ENCODE measurements around the gene PLPPR5. TPM values are rescaled to one million over a fixed set of nuclear protein-coding genes. Genes with fewer than 3 reads are reported as not detected.

PLPPR5 gene
- total and polyA plus RNA-seq, 2 of the 8 experiments (the other 6 are each of a cell fraction or from before 2014, with no cell fraction given): 1.9 to 5.6 TPM

DNA sequence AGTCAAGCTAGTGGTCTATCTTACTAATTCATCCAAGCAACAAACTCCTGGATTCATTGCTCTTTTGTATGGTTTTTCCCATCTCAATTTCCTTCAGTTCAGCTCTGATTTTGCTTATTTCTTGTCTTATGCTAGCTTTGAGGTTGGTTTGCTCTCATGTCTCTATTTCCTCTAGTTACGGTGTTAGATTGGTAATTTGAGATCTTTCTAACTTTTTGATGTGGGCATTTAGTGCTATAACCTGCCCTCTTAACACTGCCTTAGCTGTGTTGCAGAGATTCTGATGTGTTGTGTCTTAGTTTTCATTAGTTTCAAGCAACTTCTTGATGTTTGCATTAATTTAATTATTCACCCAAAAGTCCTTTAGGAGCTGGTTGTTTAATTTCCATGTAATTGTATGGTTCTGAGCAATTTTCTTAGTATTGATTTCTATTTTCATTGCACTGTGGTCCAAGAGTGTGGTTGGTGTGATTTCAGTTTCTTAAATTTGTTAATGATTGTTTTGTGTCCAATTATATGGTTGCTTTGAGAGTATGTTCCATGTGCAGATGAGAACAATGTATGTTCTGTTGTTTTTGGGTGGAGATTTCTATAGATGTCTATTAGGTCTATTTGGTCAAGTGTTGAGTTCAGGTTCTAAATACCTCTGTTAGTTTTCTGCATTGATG is 154.6 kb downstream of the PLPPR5 start (continued):
- TF ChIP-seq SIX5 (IDR thresholded peaks at IDR 0.05; ENCODE audit: low read depth, low read length): no peak
- no peak for TF ChIP-seq SP1 (IDR thresholded peaks at IDR 0.05; ENCODE audit: low read depth, low read length)
- TF ChIP-seq YY1 (IDR thresholded peaks at IDR 0.05; ENCODE audit: low read depth, low read length): no peak
- TF ChIP-seq NANOG (IDR thresholded peaks at IDR 0.05; ENCODE audit: insufficient read depth, low read depth, low read length, poor library complexity, severe bottlenecking): no peak
- no peak for TF ChIP-seq JUN (IDR thresholded peaks at IDR 0.05; ENCODE audit: low read depth, low read length)
